OCI-LY3 (cell line): Measurements from ENCODE around the gene KLK14.

Experiments used
- H2AFZ ChIP-seq: fragments of 200-600, 300-600 bp; shearing (Covaris generic); 2 replicates; pipeline ENCODE4 v1.6.0; 2014; ENCODE audit warnings: antibody characterized with exemption, low read depth, low read length
- H3K27ac ChIP-seq: fragments of 200-600, 300-600 bp; sonication (generic); 2 replicates; pipeline ENCODE4 v1.5.1; 2014; ENCODE audit warnings: mild to moderate bottlenecking, low read length, moderate library complexity, mixed read lengths
- H3K27me3 ChIP-seq: fragments of 200-600, 300-600 bp; sonication (generic); 2 replicates; pipeline ENCODE4 v1.6.1; 2014; ENCODE audit warnings: low read depth, low read length, mixed read lengths
- H3K36me3 ChIP-seq: fragments of 200-600, 300-600 bp; sonication (generic); replicated peaks from 2 replicates; pipeline ENCODE3; 2014; ENCODE audit warnings: low read depth, low read length, mixed read lengths
- H3K4me1 ChIP-seq: fragments of 300-600, 200-600 bp; sonication (generic); 2 replicates; pipeline ENCODE4 v1.6.1; 2014; ENCODE audit warnings: low read length, mixed read lengths
- H3K4me2 ChIP-seq: fragments of 200-600, 300-600 bp; sonication (generic); 2 replicates; pipeline ENCODE4 v1.6.1; 2014; ENCODE audit warnings: low read length, mixed read lengths
- H3K4me3 ChIP-seq: fragments of 300-600, 200-600 bp; sonication (generic); 2 replicates; pipeline ENCODE4 v1.5.1; 2014; ENCODE audit warnings: antibody characterized with exemption, mild to moderate bottlenecking, low read length, moderate library complexity
- H3K79me2 ChIP-seq: fragments of 300-600, 200-600 bp; shearing (Covaris generic); 2 replicates; pipeline ENCODE4 v1.6.1; 2014; ENCODE audit warnings: mild to moderate bottlenecking, low read length, mixed read lengths
- H3K9ac ChIP-seq: fragments of 300-600, 200-600 bp; shearing (Covaris generic); 2 replicates; pipeline ENCODE4 v1.6.0; 2014; ENCODE audit warnings: mild to moderate bottlenecking, low read length, moderate library complexity
- H3K9me3 ChIP-seq: fragments of 200-600, 300-600 bp; shearing (Covaris generic); 2 replicates; pipeline ENCODE4 v1.6.1; 2014; ENCODE audit warnings: low read length, mixed read lengths; ENCODE audit not compliant: insufficient read depth
- H4K20me1 ChIP-seq: fragments of 200-600, 300-600 bp; sonication (generic); 2 replicates; pipeline ENCODE4 v1.6.1; 2016; ENCODE audit warnings: low read length, mixed read lengths; ENCODE audit not compliant: insufficient read depth
- EZH2phosphoT487 ChIP-seq: fragments of 200-600 bp; shearing (Covaris generic); IDR thresholded peaks from 2 replicates; pipeline ENCODE4 v1.6.1; 2018; ENCODE audit warnings: antibody characterized with exemption, mixed run types, low read depth
- TF ChIP-seq, protein P1 (sequence below): fragments of 200-600, 300-600 bp; sonication (generic); IDR thresholded peaks from 2 replicates; pipeline ENCODE4 v1.5.1; 2014; ENCODE audit warnings: antibody characterized with exemption, low read length, low read depth

Gene KLK14

DNA sequence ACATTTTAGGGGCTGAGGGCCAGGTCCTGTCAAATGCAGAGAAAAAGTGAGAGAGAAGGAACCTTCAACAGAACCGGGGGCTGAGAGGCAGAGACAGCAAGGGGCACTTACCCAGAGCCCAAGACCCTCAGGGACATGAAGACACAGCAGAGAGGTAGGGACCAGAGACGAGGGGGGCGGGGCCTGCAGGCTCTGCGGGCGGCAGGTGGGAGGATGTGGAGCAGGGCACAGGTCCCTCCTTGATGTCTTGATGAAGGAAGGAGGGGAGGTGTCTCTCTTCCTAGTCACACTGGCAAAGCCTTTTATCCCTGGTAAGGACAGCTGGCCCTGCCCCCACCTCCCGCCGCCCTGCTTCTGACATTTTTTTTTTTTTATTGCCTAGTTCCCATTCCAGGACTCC, at the start of gene KLK14:
TSS of gene KLK14 (minus strand) at position 277 of the 400 bp plus-strand sequence. CDS start at position 4, 273 bp downstream.
- H4K20me1 ChIP-seq = no peaks in the 10 kb centered on the region
- H3K27ac ChIP-seq = no peak within 1 kb of the TSS
- H3K9ac ChIP-seq = no peak within 1 kb of the TSS
- no peaks in the 10 kb centered on the region for H3K9me3 ChIP-seq
- no peaks in the 10 kb centered on the region for H3K79me2 ChIP-seq
- no peak within 1 kb of the TSS for H3K4me3 ChIP-seq
- H3K27me3 ChIP-seq = peaks cover 6% of the 10 kb centered on the region
- H3K36me3 ChIP-seq = no peaks in the 10 kb centered on the region
- H2AFZ ChIP-seq = no peak within 1 kb of the TSS
- H3K4me1 ChIP-seq = no peaks in the 10 kb centered on the region
- no peak within 1 kb of the TSS for H3K4me2 ChIP-seq
- TF ChIP-seq EZH2phosphoT487 = no peak
- TF ChIP-seq, protein P1, sequence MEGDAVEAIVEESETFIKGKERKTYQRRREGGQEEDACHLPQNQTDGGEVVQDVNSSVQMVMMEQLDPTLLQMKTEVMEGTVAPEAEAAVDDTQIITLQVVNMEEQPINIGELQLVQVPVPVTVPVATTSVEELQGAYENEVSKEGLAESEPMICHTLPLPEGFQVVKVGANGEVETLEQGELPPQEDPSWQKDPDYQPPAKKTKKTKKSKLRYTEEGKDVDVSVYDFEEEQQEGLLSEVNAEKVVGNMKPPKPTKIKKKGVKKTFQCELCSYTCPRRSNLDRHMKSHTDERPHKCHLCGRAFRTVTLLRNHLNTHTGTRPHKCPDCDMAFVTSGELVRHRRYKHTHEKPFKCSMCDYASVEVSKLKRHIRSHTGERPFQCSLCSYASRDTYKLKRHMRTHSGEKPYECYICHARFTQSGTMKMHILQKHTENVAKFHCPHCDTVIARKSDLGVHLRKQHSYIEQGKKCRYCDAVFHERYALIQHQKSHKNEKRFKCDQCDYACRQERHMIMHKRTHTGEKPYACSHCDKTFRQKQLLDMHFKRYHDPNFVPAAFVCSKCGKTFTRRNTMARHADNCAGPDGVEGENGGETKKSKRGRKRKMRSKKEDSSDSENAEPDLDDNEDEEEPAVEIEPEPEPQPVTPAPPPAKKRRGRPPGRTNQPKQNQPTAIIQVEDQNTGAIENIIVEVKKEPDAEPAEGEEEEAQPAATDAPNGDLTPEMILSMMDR = no peak

DNA sequence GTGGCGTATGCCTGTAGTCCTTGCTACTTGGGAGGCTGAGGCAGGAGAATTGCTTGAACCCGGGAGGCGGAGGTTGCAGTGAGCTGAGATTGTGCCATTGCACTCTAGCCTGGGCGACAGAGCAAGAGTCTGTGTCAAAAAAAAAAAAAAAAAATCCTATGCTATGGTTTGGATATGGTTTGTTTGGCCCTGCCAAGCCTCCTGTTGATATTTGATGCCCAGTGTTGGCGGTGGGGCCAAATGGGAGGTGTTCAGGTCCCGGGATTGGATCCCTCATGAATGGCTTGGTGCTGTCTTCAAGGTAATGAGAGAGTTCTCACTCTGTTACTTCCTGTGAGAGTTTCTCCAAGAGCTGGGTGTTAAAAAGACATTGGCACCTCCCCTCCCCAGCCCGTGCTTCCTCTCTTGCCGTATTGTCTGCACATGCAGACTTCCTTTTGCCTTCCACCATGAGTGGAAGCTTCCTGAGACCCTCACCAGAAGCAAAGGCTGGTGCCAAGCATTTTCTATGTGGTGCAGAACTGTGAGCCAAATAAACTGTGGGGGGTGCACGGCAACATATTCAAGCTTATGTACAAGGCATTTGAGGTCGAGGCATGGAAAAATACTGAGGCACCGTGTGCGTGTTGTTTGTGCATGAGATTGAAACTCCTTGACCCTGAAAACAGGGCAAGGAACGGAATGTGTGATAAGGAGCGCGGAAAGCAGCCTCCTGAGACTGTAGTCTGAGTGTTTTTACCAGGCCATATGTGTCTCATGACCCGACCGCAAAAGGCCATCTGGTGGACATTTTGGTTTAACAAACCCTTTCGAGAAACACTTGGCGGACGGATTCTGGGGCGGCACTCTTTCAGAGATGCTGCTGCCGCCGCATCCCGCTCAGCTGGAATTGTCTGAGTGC, 49.3 kb upstream of the KLK14 start:
- Histone ChIP-seq H3K27me3 (peaks cover 24% of the 10 kb centered on the region), H3K4me2 (peak overlapping the region; percentile 51), H3K36me3 (no peaks in the 10 kb centered on the region), H3K4me3 (peak overlapping the region; percentile 50), H4K20me1 (no peaks in the 10 kb centered on the region), H2AFZ (peak overlapping the region; percentile 61; the same call in 1 of the 2 replicates), H3K4me1 (peaks cover 24% of the 10 kb centered on the region), H3K9me3 (no peaks in the 10 kb centered on the region; the same call in 1 of the 2 replicates), H3K79me2 (no peaks in the 10 kb centered on the region), H3K27ac (no peak overlapping the region), H3K9ac (no peak overlapping the region)
- TF ChIP-seq EZH2phosphoT487 = no peak
- TF ChIP-seq, protein P1 = peak; percentile 13; the same call in 1 of the 2 replicates

DNA sequence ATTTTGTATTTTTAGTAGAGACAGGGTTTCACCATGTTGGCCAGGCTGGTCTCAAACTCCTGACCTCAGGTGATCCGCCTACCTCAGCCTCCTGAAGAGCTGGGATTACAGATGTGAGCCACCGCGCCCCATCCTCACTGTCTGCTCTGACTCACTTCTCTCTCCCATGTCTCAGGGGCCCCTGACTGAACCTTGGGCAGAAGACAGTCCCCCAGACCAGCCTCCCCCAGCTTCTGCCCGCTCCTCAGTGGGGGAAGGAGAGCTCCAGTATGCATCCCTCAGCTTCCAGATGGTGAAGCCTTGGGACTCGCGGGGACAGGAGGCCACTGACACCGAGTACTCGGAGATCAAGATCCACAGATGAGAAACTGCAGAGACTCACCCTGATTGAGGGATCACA, 47.0 kb upstream of the KLK14 start:
- H3K79me2 ChIP-seq = no peaks in the 10 kb centered on the region
- TF ChIP-seq, protein P1 = no peak
- TF ChIP-seq EZH2phosphoT487 = no peak
- no peak overlapping the region for H2AFZ ChIP-seq
- H3K27ac ChIP-seq = no peak overlapping the region
- no peak overlapping the region for H3K4me2 ChIP-seq
- no peaks in the 10 kb centered on the region for H3K9me3 ChIP-seq
- H4K20me1 ChIP-seq = no peaks in the 10 kb centered on the region
- H3K9ac ChIP-seq = no peak overlapping the region
- H3K4me3 ChIP-seq = no peak overlapping the region
- H3K27me3 ChIP-seq = peaks cover 22% of the 10 kb centered on the region
- peaks cover 8% of the 10 kb centered on the region for H3K4me1 ChIP-seq
- H3K36me3 ChIP-seq = no peaks in the 10 kb centered on the region

DNA sequence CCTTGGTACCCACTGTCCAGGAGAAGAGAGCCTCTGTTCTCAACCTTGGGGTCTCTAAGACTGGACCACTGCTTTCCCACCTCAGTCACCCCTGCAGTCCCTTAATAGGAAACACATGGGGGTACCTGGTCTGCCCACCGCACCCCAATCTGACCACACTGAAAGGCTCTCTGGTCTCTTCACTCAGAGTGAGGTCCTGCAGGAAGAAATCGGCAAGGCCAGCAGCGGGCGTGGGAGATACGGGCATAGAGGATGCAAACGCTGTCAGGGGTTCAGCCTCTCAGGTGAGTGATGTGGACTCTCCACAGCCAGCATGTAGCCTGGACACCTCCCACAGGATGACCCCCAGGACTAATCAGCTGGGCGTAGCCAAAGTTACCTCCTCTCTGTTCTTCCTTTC, 45.5 kb upstream of the KLK14 start:
- no peaks in the 10 kb centered on the region for H3K79me2 ChIP-seq
- H3K4me3 ChIP-seq = no peak overlapping the region
- H2AFZ ChIP-seq = no peak overlapping the region
- H3K27me3 ChIP-seq = peaks cover 22% of the 10 kb centered on the region
- H3K36me3 ChIP-seq = no peaks in the 10 kb centered on the region
- TF ChIP-seq, protein P1 = no peak
- TF ChIP-seq EZH2phosphoT487 = no peak
- H3K27ac ChIP-seq = no peak overlapping the region
- no peaks in the 10 kb centered on the region for H3K9me3 ChIP-seq
- no peak overlapping the region for H3K9ac ChIP-seq
- no peaks in the 10 kb centered on the region for H4K20me1 ChIP-seq
- peaks cover 8% of the 10 kb centered on the region for H3K4me1 ChIP-seq
- no peak overlapping the region for H3K4me2 ChIP-seq
